HepG2 (cell line): ENCODE results near the gene ADAMTS2.

ENCODE experiments used
- ADNP ChIP-seq: sonication (generic); formaldehyde crosslinking; IDR thresholded peaks from 2 replicates; pipeline ENCODE4 v1.4.0; 2020; ENCODE audit warnings: missing genetic modification reagents
- POLR2AphosphoS5 ChIP-seq: IDR thresholded peaks from 2 replicates; pipeline ENCODE4 v1.6.1; 2012; ENCODE audit warnings: low read depth, low read length
- REXO4 ChIP-seq: sonication (generic); formaldehyde crosslinking; IDR thresholded peaks from 2 replicates; pipeline ENCODE4 v1.8.0; 2022; ENCODE audit warnings: missing genetic modification reagents, mild to moderate bottlenecking, borderline replicate concordance
- SMAD9 ChIP-seq: sonication (generic); formaldehyde crosslinking; IDR thresholded peaks from 2 replicates; pipeline ENCODE4 v1.5.1; 2020; ENCODE audit warnings: mild to moderate bottlenecking, missing genetic modification reagents
- ZNF800 ChIP-seq: sonication (generic); formaldehyde crosslinking; IDR thresholded peaks from 2 replicates; pipeline ENCODE4 v1.4.0; 2020; ENCODE audit warnings: missing genetic modification reagents

GRCh38 chr5:179140293-179140692, 205.0 kb downstream of the ADAMTS2 start:
- TF ChIP-seq POLR2AphosphoS5 (no peak), ZNF800 (CRISPR knock-in tag) (no peak), ADNP (no peak), REXO4 (no peak), SMAD9 (no peak)
